ENCODE data around the gene CEP112.

- TF ChIP-seq, protein P1, sequence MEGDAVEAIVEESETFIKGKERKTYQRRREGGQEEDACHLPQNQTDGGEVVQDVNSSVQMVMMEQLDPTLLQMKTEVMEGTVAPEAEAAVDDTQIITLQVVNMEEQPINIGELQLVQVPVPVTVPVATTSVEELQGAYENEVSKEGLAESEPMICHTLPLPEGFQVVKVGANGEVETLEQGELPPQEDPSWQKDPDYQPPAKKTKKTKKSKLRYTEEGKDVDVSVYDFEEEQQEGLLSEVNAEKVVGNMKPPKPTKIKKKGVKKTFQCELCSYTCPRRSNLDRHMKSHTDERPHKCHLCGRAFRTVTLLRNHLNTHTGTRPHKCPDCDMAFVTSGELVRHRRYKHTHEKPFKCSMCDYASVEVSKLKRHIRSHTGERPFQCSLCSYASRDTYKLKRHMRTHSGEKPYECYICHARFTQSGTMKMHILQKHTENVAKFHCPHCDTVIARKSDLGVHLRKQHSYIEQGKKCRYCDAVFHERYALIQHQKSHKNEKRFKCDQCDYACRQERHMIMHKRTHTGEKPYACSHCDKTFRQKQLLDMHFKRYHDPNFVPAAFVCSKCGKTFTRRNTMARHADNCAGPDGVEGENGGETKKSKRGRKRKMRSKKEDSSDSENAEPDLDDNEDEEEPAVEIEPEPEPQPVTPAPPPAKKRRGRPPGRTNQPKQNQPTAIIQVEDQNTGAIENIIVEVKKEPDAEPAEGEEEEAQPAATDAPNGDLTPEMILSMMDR (IDR thresholded peaks at IDR 0.05; ENCODE audit: extremely low read depth in 1 of 2, insufficient read depth in 1 of 2, low read depth in 1 of 2, low read length in 2 of 2): no peak
- TF ChIP-seq POLR2AphosphoS5 (IDR thresholded peaks at IDR 0.05; ENCODE audit: insufficient read depth, low read depth, low read length) (no peak), POLR2A (IDR thresholded peaks at IDR 0.05; ENCODE audit: low read depth, low read length) (no peak), FOS (IDR thresholded peaks at IDR 0.05; ENCODE audit: borderline replicate concordance, insufficient read depth, low read length) (no peak), EZH2 (IDR thresholded peaks at IDR 0.05; ENCODE audit: borderline replicate concordance, low read depth, low read length, severe bottlenecking) (no peak), GATA2 (IDR thresholded peaks at IDR 0.05; ENCODE audit: insufficient read depth, insufficient read length, low read depth, low read length) (no peak)
- TF ChIP-seq, protein P2, sequence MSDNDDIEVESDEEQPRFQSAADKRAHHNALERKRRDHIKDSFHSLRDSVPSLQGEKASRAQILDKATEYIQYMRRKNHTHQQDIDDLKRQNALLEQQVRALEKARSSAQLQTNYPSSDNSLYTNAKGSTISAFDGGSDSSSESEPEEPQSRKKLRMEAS (IDR thresholded peaks at IDR 0.05; ENCODE audit: insufficient read depth, insufficient read length): no peak
Observed at GRCh38 chr17:65633988-65634387, 557.9 kb downstream of the CEP112 start.

Measured in endothelial cell of umbilical vein (primary cell).